Measurements from ENCODE around the gene ANKRD40. TPM values are rescaled to one million over a fixed set of nuclear protein-coding genes. Genes with fewer than 3 reads are reported as not detected.

The ANKRD40 gene
- total and polyA plus RNA-seq, 9 of the 15 experiments (the other 6 are each of a cell fraction or from before 2014, with no cell fraction given), result 9.0 to 28.9 (median 27.7) TPM

GRCh38 chr17:50708050-50709000, 611 bp upstream of the ANKRD40 start (continued):
- no peak for TF ChIP-seq ELK1 (CRISPR knock-in tag; IDR thresholded peaks at IDR 0.05)
- TF ChIP-seq SREBF1 (IDR thresholded peaks at IDR 0.05; ENCODE audit: borderline replicate concordance, low read depth, low read length), result no peak
- no peak for TF ChIP-seq SMARCB1 (IDR thresholded peaks at IDR 0.05; ENCODE audit: insufficient read length, low read depth)
- peak; percentile 40 for TF ChIP-seq CBFA2T3 (IDR thresholded peaks at IDR 0.05)
- TF ChIP-seq E2F4 (CRISPR knock-in tag; IDR thresholded peaks at IDR 0.05; ENCODE audit: low read depth), result no peak
- TF ChIP-seq DPF2 (IDR thresholded peaks at IDR 0.05), result peak; percentile 72; the same call in 1 of the 2 replicates
- no peak for TF ChIP-seq ZKSCAN1 (IDR thresholded peaks at IDR 0.05; ENCODE audit: low read depth, low read length)
- no peak for TF ChIP-seq SAFB (IDR thresholded peaks at IDR 0.05; ENCODE audit: borderline replicate concordance, low read depth, low read length)
- 0 out of 2 replicates have a peak, but pooled peaks have one; percentile 18 for TF ChIP-seq MYC (IDR thresholded peaks at IDR 0.05; ENCODE audit: low read depth, low read length)
- no peak for TF ChIP-seq MYC (CRISPR knock-in tag; IDR thresholded peaks at IDR 0.05; ENCODE audit: borderline replicate concordance, low read depth)
- no peak for TF ChIP-seq NR1H2 (CRISPR knock-in tag; IDR thresholded peaks at IDR 0.05)
- no peak for TF ChIP-seq HOMEZ (CRISPR knock-in tag; IDR thresholded peaks at IDR 0.05)
- TF ChIP-seq SAP30 (IDR thresholded peaks at IDR 0.05; ENCODE audit: borderline replicate concordance, insufficient read depth, low read depth, low read length, poor library complexity, severe bottlenecking), result peak; percentile 6
- TF ChIP-seq TCF7L2 (IDR thresholded peaks at IDR 0.05; ENCODE audit: low read depth, low read length), result no peak
- TF ChIP-seq CREM (IDR thresholded peaks at IDR 0.05; ENCODE audit: low read depth), result no peak
- TF ChIP-seq SMAD1 (IDR thresholded peaks at IDR 0.05; ENCODE audit: low read depth, low read length, partially characterized antibody), result peak; percentile 1
- peak; percentile 60 for TF ChIP-seq MAFG (tag; conservative IDR thresholded peaks at IDR 0.05)
- TF ChIP-seq CLOCK (CRISPR knock-in tag; IDR thresholded peaks at IDR 0.05; ENCODE audit: borderline replicate concordance), result no peak
